ENCODE results near the gene NHLRC1.

GRCh38 chr6:18155864-18156421 is 33.5 kb upstream of the NHLRC1 start:
- TF ChIP-seq CTCF (IDR thresholded peaks at IDR 0.05) (no peak), EP300 (IDR thresholded peaks at IDR 0.05) (no peak)
